G401 (cell line): ENCODE measurements around the gene NKX1-2. TPM values are rescaled to one million over a fixed set of nuclear protein-coding genes. Genes with fewer than 3 reads are reported as not detected.
"Not testable (repeated sequence)": the region's sequence is repeated elsewhere in the genome, so short reads cannot be mapped to it uniquely, and the experiment has no call there.

Experiments used
- DNase-seq: peaks from one replicate; pipeline ENCODE4 v3.0.0-alpha.2; 2015; ENCODE audit warnings: low spot score
- in situ Hi-C: cut with HindIII; loops from 2 replicates; pipeline ENCODE4 v1.10.0; 2016; ENCODE audit warnings: low sequenced_read_pairs, mixed read lengths
- total RNA-seq: library from RNA; depleted of rRNA; stranded (reverse); fragments of >200 nt; shearing (Covaris generic); gene quantifications from 2 replicates; pipeline ENCODE4 v1.2.3, GENCODE V29; 2014

NKX1-2 gene
- total RNA-seq, 1 experiment from 2014 or later, result 0.68 TPM

DNA sequence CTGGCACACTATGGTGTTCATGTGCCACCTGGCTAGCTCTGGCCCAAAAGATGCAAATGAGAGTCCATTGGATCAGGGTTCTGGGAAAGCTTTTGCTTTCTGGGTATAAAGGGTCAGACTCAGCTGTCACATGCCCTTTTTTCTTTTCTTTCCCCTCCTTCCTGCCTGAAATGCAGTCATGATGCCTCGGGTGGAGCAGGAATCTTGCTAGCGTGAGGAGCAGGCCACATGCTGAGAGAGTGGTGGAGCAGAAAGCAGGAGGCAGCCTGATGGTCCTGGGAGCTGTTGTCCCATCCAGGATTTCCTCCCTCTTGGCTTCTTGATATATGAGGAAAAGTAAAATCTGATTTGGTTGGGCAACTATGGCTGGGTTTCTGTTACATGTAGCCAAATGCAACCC, 9.1 kb upstream of the NKX1-2 start:
- DNase-seq, result no peak
- in situ Hi-C loops, result no loop called here

DNA sequence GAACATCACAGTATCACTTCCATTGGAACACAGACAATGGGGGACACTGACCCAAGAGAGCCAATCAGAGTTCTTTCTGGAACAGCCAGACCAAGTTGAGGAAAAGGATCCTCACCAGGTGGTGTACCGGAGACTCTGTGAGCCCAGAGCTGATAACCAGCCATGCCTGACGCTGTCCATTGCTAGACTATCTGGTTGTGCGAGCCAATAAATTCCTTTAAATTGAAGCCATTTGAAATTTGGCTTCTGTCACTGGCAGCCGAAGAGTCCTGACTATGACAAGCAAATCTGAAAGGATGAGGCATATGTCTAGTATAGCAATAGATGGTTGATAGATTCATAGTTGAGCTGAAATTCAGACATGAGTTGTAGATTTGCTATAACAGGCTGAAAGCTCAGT, 8.6 kb upstream of the NKX1-2 start:
- in situ Hi-C loops, result no loop called here
- DNase-seq, result no peak

DNA sequence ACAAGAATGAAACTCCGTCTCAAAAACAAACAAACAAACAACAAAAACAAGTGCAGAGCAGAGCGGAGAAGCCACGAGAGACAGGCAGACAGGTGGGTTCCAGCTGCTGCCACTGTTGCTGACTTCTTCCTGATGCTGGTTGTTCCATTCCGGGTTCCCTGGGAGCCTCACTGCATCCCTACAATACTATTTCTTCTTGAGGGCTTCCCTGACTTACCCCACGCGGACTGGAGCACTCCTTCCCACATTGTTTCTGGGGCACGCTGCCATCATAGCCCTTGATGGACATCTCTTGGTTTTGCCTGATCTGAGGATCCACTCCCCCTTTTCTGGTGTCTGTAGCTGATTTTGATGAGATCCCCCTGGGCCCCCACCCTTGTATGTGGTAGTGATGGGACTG, 5.6 kb upstream of the NKX1-2 start:
- no peak for DNase-seq
- in situ Hi-C loops, result no loop called here

DNA sequence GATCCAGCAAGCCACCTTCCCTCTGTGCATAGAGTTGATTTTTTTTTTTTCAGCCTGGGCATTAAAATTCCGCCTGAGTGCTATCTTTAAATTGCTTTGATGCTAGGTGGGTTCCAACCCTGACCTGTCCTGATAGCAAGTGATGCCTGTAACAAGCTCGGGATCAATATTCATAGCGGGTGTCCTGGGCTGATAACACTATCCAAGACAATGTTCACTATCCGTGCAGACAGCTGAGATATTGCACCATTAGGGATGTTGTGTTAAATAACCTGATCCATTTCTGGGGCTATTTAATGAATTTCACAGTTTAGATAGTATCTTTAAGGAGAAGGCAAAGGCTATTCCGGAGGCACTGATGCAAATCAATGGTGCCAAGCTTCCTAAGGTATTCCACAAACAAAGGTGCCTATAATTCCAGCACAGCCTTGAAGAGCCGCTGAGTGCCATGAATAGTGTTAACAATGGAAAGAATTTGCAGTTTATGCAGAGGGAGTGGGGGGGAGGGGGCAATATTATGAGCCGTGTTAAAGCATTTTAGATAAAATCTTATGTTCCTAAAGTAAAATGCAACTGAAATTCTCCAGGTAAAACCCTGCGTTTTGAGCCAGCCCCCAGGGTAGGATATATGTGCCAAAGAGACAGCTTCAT, 4.2 kb upstream of the NKX1-2 start:
- in situ Hi-C loops, result no loop called here
- DNase-seq, result no peak

DNA sequence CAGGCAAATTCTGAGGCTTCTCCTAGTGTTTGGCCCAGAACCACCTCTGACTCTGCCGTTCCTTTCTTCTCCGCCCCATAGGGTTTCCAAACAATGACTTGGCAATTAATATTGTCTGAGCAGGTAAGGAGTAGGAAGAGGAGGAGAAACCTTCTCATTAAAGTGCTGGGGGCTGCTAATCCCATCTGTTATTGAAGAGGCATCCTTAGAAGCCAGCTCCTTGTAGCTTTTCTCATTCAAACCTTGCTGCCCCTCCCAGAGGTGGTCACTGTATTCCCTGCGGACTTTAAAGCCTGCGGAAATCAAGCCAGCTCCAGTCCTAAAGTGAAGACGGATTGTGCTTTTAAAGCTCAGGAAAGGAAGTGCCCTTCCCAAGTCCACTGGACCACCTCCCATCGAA, 1.4 kb upstream of the NKX1-2 start:
- DNase-seq, result no peak
- in situ Hi-C loops, result no loop called here

DNA sequence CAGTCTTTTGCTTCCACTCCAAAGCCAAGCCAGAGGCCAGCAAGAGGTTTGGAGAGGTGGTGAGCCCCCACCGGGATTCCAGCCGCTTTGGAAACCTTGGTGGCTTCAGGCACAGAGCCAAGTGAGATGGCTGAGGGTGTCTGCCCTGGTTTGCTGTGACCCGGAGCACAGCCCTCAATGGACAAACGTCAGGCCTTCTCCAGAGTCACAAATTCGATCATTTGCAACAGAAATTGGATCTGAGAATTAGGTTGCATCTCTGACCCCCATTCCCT, 885 bp upstream of the NKX1-2 start:
- DNase-seq, result no peak
- in situ Hi-C loops, result no loop called here

DNA sequence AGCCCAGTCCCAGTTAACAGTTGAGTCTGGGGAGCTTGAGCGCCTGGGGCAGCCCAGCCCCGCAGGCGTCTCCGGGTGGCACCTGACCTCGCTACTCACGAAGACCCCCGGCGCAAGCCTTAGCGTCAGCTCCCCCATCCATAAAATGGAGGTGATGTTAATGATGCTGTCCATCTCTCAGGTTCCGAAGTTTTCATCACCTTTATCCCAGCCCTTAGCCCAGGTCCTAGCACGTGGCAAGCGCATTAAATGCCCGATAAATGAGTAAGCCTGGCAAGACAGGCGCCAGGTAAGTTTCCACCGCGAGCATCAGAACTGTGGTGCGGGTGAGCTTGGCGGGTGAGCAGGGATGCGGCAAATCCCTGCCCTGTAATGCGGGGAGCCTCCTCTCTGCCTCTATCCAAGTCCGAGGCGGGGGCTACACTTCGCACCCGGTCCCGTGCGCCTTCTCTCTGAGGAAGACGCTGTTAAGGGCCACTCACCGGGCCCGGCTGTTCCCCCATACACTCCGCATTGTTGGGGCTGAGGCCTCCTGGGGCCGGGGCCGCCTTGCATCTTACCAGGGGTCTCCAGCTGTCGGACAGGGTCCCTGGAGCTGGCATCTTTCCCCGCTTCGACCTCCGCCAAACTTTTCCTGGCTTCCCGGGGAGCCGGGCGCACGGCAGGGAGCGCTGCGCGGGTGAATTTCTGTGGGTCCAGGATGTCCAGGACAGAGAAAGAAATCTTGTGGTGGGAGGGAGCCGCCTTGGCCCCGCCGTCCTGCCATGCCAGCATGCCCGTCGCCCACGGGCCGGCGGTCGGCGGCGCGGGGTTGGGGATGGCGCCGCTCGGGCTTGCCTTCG, 444 bp downstream of the NKX1-2 start:
- DNase-seq, result no peak
- in situ Hi-C loops, result no loop called here

DNA sequence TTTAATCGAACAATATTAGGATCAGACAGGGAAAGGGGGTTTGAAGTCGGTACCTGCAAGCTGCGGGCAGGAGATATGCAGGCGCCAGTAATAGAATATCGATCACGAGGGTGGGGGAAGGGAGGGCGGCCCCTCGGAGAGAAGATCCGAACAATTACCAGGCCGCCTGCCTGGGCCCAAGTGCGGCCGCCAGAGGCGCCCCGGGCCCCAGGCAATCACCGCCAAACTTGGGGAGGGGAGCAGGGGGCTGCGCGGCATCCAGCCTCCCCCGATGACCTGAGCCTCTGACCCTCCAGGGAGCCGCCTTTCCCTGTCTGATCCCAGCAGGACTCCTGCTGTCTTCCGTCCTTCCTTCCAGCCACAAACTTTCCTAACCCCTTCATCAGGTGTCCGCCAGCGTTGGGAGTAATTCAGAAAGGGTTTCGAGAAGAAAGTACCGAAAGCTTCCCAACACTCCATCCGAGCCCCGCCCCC, 1.1 kb downstream of the NKX1-2 start:
- in situ Hi-C loops, result no loop called here
- DNase-seq, result no peak

DNA sequence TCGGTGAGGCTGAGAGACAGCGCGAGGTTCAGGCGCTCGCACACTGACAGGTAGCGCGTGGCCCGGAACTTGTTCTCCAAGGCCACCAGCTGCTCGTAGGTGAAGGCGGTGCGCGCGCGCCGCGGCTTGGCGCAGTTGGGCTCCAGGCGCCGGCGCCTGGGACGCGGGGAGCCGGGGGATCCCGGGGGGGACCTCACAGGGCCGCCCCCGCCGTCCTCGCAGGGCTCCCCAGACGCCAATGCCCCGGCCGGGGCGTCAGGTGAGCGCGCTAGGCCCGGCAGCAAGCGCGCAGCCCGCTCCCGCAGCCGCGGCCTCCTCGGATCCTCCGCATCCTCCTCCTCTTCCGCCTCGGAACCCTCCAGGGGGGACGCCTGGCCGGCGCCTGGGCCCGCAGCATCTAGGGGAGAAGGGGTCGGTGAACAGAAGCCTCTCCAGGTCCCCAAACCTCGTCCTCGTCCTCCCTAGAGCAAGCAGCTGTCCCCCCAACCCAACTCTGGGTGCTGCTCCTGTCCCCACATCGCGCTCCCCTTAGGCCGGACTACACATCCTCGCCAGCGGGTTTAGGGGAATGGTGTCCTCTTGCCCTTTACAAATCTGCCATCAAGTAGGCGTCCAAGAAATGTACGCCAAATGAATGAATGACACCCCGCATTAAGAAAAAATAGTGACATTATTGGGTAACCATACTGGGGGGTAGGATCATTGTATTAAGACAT, 1.9 kb downstream of the NKX1-2 start:
- in situ Hi-C loops, result no loop called here

DNA sequence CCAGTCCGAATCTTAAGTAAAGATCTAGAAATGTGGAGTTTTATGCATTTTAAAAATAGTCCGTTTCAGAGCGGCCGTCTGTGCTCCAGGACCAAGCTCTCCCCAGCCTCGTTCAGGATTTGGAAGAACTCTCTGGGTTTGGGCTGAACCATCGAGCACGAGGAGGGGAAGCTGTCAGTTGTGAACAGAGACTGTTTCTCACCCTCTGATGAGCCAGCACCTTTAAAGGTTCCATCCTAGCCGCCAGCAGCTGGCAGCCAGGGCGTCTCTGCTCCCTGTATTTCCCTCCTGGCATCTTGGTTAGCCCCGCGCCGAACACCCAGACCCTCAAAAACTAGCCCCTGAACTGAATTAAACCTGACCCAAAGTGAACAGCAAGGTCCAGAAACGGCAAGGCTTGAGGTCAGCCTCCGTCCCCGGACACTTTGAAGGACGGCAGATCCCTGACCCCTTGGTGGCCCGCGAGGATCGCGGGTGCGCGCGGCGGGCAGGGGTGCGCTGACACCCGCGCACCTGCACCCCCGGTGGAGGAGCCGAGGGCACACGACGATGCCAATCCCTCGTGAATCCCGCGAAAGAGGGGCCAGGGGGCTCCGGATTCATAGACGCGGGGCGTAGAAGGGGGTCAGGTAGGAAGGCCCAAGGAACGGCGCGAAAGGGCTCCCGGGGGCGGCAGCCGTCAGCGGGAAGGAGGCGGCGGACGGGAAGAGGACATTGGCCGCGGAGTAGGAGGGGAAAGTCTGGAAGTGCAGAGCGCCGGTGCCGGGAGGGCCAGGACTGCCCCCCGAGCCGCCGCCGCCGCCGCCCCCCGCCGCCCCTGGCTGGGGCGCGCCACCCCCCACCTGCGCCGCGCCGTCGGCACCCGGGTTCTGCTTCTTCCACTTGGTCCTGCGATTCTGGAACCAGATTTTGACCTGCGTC, 2.7 kb downstream of the NKX1-2 start:
- DNase-seq, result no peak
- in situ Hi-C loops, result no loop called here

More for the DNA sequence above, 1.9 kb downstream of the NKX1-2 start:
- no peak for DNase-seq

DNA sequence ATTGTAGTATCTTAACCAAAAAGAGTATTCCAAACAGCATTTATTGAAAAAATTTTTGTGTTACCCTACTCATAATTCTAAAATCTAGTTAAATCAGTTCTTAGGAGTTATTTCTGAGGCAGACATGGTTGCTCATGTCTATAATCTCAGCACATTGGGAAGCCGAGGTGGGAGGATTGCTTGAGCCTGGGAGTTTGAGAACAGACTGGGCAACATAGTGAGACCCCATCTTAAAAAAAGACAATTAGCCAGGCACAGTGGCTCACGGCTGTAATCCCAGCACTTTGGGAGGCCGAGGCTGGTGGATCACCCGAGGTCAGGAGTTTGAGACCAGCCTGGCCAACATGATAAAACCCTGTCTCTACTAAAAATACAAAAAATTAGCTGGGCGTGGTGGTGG, 8.1 kb downstream of the NKX1-2 start:
- DNase-seq, in situ Hi-C loops: not testable (repeated sequence)

DNA sequence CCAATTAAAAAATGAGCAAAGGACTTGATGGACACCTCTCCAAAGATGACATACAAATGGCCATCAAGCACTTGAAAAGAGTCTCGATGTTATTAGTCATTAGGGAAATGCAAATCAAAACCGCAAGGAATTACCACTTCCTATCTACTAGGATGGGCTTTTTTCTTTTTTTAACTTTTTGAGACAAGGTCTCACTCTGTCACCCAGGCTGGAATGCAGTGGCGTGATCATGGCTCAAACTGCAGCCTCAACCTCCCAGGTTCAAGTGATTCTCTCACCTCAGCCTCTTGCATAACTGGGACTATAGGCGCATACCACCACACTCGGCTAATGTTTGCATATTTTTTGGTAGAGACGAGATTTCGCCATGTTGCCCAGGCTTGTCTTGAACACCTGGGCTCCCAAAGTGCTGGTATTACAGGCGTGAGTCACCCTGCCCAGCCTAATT, 13.6 kb downstream of the NKX1-2 start:
- in situ Hi-C loops, result no loop called here
- no peak for DNase-seq

DNA sequence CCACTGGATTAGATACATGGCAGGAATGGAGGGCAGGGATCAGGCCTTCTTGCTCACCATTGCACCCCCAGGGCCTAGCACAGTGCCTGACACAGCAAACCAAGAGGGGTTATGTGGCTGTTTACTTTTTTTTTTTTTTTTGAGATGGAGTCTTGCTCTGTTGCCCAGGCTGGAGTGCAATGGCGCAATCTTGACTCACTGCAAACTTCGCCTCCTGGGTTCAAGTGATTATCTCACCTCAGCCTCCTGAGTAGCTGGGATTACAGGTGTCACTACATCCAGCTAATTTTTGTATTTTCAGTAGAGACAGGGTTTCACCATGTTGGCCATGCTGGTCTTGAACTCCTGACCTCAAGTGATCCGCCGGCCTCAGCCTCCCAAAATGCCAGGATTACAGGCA, 14.2 kb downstream of the NKX1-2 start:
- DNase-seq, in situ Hi-C loops: not testable (repeated sequence)

DNA sequence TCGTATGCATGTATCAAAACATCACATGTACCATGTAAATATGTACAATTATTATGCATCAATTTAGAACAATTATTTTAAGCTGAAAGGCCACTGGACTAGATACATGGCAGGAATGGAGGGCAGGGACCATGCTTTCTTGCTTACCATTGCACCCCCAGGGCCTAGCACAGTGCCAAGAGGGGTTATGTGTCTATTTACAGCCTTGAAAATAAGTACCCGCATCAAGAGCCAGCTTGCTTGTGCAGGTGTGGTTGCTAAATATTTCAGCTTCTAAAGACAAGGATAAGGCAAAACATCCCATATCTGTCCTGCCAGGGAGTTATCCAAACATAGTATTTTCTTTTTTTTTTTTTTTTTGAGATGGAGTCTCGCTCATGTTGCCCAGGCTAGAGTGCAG, 16.4 kb downstream of the NKX1-2 start:
- in situ Hi-C loops, result no loop called here
- no peak for DNase-seq

DNA sequence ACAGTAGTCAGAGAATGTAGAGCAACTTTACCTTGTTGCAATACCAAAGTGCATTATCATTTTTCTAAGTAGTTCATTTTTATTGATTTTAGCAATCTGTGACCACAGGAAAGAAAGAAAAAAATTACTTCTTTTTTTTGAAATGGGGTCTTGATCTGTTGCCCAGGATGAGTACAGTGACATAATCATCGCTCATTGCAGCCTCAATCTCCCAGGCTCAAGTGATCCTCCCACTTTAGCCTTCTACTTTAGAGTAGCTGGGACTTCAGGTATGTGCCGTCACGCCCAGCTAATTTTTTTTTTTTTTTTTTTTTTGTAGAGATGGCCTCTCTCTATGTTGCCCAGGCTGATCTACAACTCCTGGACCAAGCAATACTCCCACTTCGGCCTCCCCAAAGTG, 19.8 kb downstream of the NKX1-2 start:
- in situ Hi-C loops, result no loop called here
- DNase-seq, result no peak

DNA sequence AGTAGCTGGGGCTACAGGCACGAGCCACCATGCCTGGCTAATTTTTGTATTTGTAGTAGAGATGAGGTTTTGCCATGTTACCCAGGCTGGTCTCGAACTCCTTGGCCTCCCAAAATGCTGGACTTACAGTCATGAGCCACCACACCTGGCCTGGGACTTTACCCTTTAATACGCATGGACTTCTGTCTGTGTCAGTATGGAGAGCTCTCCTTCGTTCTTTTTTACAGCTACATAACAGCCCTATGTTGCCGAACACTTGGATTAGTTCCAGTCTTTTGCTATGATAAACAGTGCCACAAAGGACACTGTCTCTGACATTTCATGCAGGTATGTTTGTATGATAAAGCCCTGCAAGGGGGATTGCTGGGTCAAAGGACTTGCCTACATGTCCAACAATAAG, 20.3 kb downstream of the NKX1-2 start:
- DNase-seq, result no peak
- in situ Hi-C loops, result no loop called here

DNA sequence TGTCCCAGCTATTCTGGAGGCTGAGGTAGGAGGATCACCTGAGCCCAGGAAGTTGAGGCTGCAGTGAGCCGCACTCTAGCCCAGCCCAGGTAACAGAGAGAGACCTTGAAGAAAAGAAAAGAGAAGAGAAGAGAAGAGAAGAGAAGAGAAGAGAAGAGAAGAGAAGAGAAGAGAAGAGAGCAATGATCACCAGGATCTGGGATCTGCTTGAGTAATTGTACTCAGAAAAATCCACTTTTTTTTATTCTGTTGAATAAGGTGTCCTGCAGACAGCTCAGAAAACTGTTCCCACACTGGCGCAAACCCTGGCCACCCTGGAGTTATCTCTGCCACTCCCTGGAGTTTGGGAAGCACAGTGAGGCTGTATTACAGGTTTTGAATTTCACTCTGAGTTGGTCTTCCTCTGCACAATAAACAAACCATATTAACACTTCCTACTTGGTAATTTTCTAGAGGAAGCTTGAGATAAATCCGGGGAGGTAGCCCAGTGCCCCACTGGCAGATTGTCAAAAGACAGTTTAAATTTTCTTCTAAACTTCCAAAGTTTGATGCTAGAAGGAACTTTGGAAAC, 21.5 kb downstream of the NKX1-2 start:
- in situ Hi-C loops, result no loop called here
- no peak for DNase-seq

DNA sequence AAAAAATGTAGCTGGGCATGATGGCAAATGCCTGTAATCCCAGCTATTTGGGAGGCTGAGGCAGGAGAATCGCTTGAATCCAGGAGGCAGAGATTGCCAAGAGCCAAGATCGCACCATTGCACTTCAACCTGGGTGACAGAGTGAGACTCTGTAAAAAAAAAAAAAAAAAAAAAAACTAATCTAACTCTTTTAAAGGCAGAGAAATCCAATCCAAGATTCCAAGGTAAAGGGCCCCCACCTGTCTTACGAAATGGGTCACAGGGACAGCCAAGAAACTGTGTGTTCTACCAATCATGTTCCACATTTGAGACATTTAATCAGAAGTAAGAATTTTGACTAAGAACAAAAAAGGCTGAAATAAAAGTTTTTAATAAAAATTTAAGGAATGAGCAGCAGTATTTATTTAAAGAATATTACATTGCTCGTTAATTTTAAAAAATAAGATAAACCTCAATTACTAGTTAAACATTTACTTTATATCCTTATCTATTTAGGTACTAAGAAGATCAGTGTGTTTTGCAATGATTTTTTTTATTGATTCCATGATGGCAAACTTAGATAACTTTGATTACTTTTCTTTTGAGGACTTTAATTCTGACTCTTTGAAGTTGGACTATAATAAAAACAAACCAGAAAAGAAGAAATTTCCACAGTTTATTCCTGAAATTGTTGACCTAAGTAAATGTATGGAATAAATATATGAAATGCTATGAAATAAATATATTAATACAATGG, 24.4 kb downstream of the NKX1-2 start:
- DNase-seq, result no peak
- in situ Hi-C loops, result no loop called here
